HepG2 (cell line): ENCODE measurements around the gene CCDC201. TPM values are rescaled to one million over a fixed set of nuclear protein-coding genes. Genes with fewer than 3 reads are reported as not detected.

Source experiments
- ARID5B ChIP-seq: IDR thresholded peaks from 2 replicates; pipeline ENCODE4 v1.4.0; 2020; ENCODE audit warnings: mild to moderate bottlenecking, missing genetic modification reagents
- CAMTA2 ChIP-seq: sonication (generic); formaldehyde crosslinking; IDR thresholded peaks from 2 replicates; pipeline ENCODE4 v1.4.0; 2020; ENCODE audit warnings: mild to moderate bottlenecking, missing genetic modification reagents, borderline replicate concordance
- DDIT3 ChIP-seq: sonication (generic); formaldehyde crosslinking; IDR thresholded peaks from 2 replicates; pipeline ENCODE4 v1.4.0; 2020; ENCODE audit warnings: mild to moderate bottlenecking, missing genetic modification reagents
- ELF3 ChIP-seq: IDR thresholded peaks from 2 replicates; pipeline ENCODE4 v1.6.1; 2016; ENCODE audit warnings: missing genetic modification reagents, missing compliant biosample characterization
- ETV5 ChIP-seq: IDR thresholded peaks from 2 replicates; pipeline ENCODE4 v1.6.1; 2018; ENCODE audit warnings: missing biosample characterization, missing genetic modification reagents, inconsistent platforms, borderline replicate concordance
- FIP1L1 ChIP-seq: fragments of 200-400 bp; formaldehyde crosslinking; IDR thresholded peaks from 2 replicates; pipeline ENCODE4 v1.6.1; 2018; ENCODE audit warnings: low read depth, mild to moderate bottlenecking, low read length, moderate library complexity, borderline replicate concordance; ENCODE audit not compliant: insufficient read depth
- HDAC2 ChIP-seq: sonication (generic); formaldehyde crosslinking; IDR thresholded peaks from 2 replicates; pipeline ENCODE4 v1.4.0; 2020; ENCODE audit warnings: missing genetic modification reagents
- HINFP ChIP-seq: sonication (generic); formaldehyde crosslinking; IDR thresholded peaks from 2 replicates; pipeline ENCODE4 v1.4.0; 2020; ENCODE audit warnings: low read depth, mild to moderate bottlenecking, missing genetic modification reagents
- MNT ChIP-seq: fragments of 450-650 bp; IDR thresholded peaks from 2 replicates; pipeline ENCODE4 v1.6.1; 2016
- NFATC3 ChIP-seq: sonication (generic); formaldehyde crosslinking; IDR thresholded peaks from 2 replicates; pipeline ENCODE4 v1.5.1; 2020; ENCODE audit warnings: mild to moderate bottlenecking, missing genetic modification reagents
- PBX3 ChIP-seq: sonication (generic); formaldehyde crosslinking; IDR thresholded peaks from 2 replicates; pipeline ENCODE4 v1.8.1; 2023; ENCODE audit warnings: missing genetic modification reagents, inconsistent platforms, borderline replicate concordance
- PHF21A ChIP-seq: sonication (generic); formaldehyde crosslinking; IDR thresholded peaks from 2 replicates; pipeline ENCODE4 v1.5.0; 2020; ENCODE audit warnings: mild to moderate bottlenecking, missing genetic modification reagents
- POGZ ChIP-seq: sonication (generic); formaldehyde crosslinking; IDR thresholded peaks from 2 replicates; pipeline ENCODE4 v1.4.0; 2020; ENCODE audit warnings: mild to moderate bottlenecking, missing genetic modification reagents
- RXRA ChIP-seq: sonication (generic); formaldehyde crosslinking; IDR thresholded peaks from 2 replicates; pipeline ENCODE4 v1.5.1; 2020; ENCODE audit warnings: missing genetic modification reagents
- SAP130 ChIP-seq: IDR thresholded peaks from 2 replicates; pipeline ENCODE4 v1.6.1; 2016; ENCODE audit warnings: low read depth
- TARDBP ChIP-seq: sonication (generic); formaldehyde crosslinking; IDR thresholded peaks from 2 replicates; pipeline ENCODE4 v1.8.0; 2022; ENCODE audit warnings: mild to moderate bottlenecking, missing genetic modification reagents
- ZFX ChIP-seq: sonication (generic); formaldehyde crosslinking; IDR thresholded peaks from 2 replicates; pipeline ENCODE4 v1.4.0; 2020; ENCODE audit warnings: mild to moderate bottlenecking, low read depth, missing genetic modification reagents, moderate library complexity
- ZNF354B ChIP-seq: sonication (generic); formaldehyde crosslinking; IDR thresholded peaks from 2 replicates; pipeline ENCODE4 v1.8.0; 2022; ENCODE audit warnings: mild to moderate bottlenecking, missing genetic modification reagents
- ZNF605 ChIP-seq: sonication (generic); formaldehyde crosslinking; IDR thresholded peaks from 2 replicates; pipeline ENCODE4 v1.8.0; 2022; ENCODE audit warnings: mild to moderate bottlenecking, missing genetic modification reagents
- ZNF614 ChIP-seq: IDR thresholded peaks from 2 replicates; pipeline ENCODE4 v1.6.1; 2018; ENCODE audit warnings: missing biosample characterization, missing genetic modification reagents, inconsistent platforms, borderline replicate concordance
- ZNF772 ChIP-seq: sonication (generic); formaldehyde crosslinking; IDR thresholded peaks from 2 replicates; pipeline ENCODE4 v1.5.0; 2020; ENCODE audit warnings: mild to moderate bottlenecking, missing genetic modification reagents
- polyA plus RNA-seq, 8 experiments: library from polyadenylated mRNA; depleted of rRNA in 3 of 8; stranded (reverse) in 7 of 8; unstranded in 1 of 8; fragments of >200 nt; fragmentation: Illumina TruSeq in 4 of 8; extraction: Trizol in 4 of 8; gene quantifications; 2 replicates each; pipeline versions ENCODE4 v1.2.1 to v1.2.3, GENCODE V29; 2011 to 2016; ENCODE audit warnings: low read depth in 4 of 8, missing spikeins in 1 of 8, mixed read lengths in 1 of 8; ENCODE audit not compliant: insufficient read depth in 1 of 8
- total RNA-seq, 5 experiments: library from RNA; depleted of rRNA; stranded (reverse); fragments of >200 nt; fragmentation: Illumina TruSeq; extraction: Trizol; gene quantifications; 2 replicates each; pipeline ENCODE4 v1.2.3, GENCODE V29; 2016; ENCODE audit warnings: low read depth in 1 of 5

Gene CCDC201
- total and polyA plus RNA-seq, 2 of the 13 experiments (the other 11 are each of a cell fraction or from before 2014, with no cell fraction given), result 0.92 TPM; not detected in 1

- peak; percentile 35; the same call in 1 of the 2 replicates for TF ChIP-seq ZFX (CRISPR knock-in tag)
- no peak for TF ChIP-seq PBX3 (CRISPR knock-in tag)
- 0 out of 2 replicates have a peak, but pooled peaks have one; percentile 35 for TF ChIP-seq POGZ (CRISPR knock-in tag)
- TF ChIP-seq ZNF772 (CRISPR knock-in tag), result no peak
- TF ChIP-seq SAP130 (CRISPR knock-in tag), result peak; percentile 81
- TF ChIP-seq DDIT3, result no peak
- TF ChIP-seq NFATC3 (CRISPR knock-in tag), result no peak
- TF ChIP-seq ELF3, result peak; percentile 68
- TF ChIP-seq PHF21A (CRISPR knock-in tag), result peak; percentile 26; the same call in 1 of the 2 replicates
- no peak for TF ChIP-seq TARDBP (CRISPR knock-in tag)
- TF ChIP-seq ETV5, result peak; percentile 54; the same call in 1 of the 2 replicates
- TF ChIP-seq ZNF614 (CRISPR knock-in tag), result peak; percentile 9; the same call in 1 of the 2 replicates
- peak; percentile 7; the same call in 1 of the 2 replicates for TF ChIP-seq MNT
- peak; percentile 58; the same call in 1 of the 2 replicates for TF ChIP-seq ARID5B (CRISPR knock-in tag)
- no peak for TF ChIP-seq CAMTA2 (CRISPR knock-in tag)
- TF ChIP-seq ZNF605 (CRISPR knock-in tag), result peak; percentile 44; the same call in 1 of the 2 replicates
- TF ChIP-seq HDAC2 (CRISPR knock-in tag), result peak; percentile 28; the same call in 1 of the 2 replicates
- TF ChIP-seq RXRA (CRISPR knock-in tag), result peak; percentile 20; the same call in 1 of the 2 replicates
- TF ChIP-seq ZNF354B, result no peak
- no peak for TF ChIP-seq FIP1L1
- TF ChIP-seq HINFP, result no peak
Measured at GRCh38 chr7:45865594-45866410, 7.1 kb downstream of the CCDC201 start (continued).
